ENCODE data around the gene ZBTB20. TPM values are rescaled to one million over a fixed set of nuclear protein-coding genes. Genes with fewer than 3 reads are reported as not detected.

ZBTB20 gene
- total and polyA plus RNA-seq, 2 donors from 2014 or later: 0.99 to 142 TPM

DNA sequence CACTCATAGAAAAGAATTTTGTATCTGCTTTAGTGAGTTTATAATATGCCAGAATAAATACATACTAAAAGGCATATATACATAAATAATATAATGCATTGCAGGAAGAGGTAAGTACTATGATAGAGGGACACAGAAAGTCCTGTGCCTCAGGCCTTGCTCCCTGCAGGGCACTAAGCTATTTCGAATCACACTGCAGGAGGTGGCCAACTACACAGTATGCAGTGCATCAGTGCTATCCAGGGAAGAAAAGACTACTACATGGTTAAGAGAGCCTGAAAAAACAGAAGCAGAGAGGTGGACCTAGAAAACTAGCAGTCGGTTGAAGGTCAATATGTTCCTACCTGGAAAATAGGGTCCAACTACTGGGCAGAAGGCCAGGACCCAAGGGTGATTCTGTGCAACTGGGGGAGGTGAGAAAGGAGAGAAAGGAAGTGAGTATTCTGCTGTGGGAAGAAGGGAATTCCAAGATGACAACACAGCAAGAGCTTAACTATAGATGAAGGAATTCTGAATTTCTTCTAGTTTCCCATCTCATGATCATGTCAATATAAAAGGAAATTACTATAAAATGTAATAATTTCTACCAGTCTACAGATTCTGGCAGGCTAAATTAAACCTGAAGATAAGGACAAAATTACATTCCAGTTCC lies 218.0 kb downstream of the ZBTB20 start:
- Histone ChIP-seq H3K4me1 (ENCODE audit: control insufficient read depth in 2 of 3, insufficient read depth in 2 of 3, low read depth in 1 of 3, low read length in 3 of 3) (peaks cover 0 to 3% (median 0%) of the 10 kb centered on the region in 3 donors), H3K27me3 (ENCODE audit: control insufficient read depth, insufficient read depth, low read length) (no peaks in the 10 kb centered on the region), H3K4me3 (ENCODE audit: low read length in 3 of 3) (no peak overlapping the region), H3K27ac (ENCODE audit: low read depth in 2 of 2, low read length in 2 of 2) (no peak overlapping the region), H3K36me3 (ENCODE audit: control insufficient read depth in 2 of 3, insufficient read depth in 3 of 3, low read length in 3 of 3) (peaks cover 0 to 2% (median 0%) of the 10 kb centered on the region in 3 donors), H3K9ac (ENCODE audit: low read length in 3 of 3) (no peak overlapping the region), H3K9me3 (ENCODE audit: control insufficient read depth in 2 of 3, insufficient read depth in 1 of 3, low read length in 3 of 3) (no peaks in the 10 kb centered on the region)
- no peak for DNase-seq
- intact Hi-C loops (cut with DNase I): no loop called here
- FAIRE-seq: no peak
- TF ChIP-seq, protein P1, sequence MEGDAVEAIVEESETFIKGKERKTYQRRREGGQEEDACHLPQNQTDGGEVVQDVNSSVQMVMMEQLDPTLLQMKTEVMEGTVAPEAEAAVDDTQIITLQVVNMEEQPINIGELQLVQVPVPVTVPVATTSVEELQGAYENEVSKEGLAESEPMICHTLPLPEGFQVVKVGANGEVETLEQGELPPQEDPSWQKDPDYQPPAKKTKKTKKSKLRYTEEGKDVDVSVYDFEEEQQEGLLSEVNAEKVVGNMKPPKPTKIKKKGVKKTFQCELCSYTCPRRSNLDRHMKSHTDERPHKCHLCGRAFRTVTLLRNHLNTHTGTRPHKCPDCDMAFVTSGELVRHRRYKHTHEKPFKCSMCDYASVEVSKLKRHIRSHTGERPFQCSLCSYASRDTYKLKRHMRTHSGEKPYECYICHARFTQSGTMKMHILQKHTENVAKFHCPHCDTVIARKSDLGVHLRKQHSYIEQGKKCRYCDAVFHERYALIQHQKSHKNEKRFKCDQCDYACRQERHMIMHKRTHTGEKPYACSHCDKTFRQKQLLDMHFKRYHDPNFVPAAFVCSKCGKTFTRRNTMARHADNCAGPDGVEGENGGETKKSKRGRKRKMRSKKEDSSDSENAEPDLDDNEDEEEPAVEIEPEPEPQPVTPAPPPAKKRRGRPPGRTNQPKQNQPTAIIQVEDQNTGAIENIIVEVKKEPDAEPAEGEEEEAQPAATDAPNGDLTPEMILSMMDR (IDR thresholded peaks at IDR 0.05; ENCODE audit: borderline replicate concordance, extremely low read depth, insufficient read depth): no peak

DNA sequence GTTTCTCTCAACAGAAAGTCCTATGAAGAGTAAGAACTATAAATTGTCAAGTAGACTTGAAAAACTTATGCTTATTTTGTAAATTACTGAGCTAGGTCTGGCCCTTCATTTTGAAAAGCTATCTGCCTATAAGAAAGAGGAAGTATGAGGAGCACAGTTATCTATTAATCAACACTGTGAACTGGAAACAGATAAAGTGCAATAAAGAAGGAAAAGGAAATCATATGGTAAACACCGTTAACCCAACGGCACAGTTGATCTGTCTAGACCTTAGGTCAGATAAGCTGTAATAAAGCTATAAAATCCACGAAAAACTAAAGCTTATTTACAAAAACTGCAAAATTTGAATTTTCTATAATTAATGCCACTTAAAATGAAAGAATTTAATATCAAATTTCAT lies 242.5 kb downstream of the ZBTB20 start:
- no peaks in the 10 kb centered on the region for H3K27me3 ChIP-seq (ENCODE audit: control insufficient read depth, insufficient read depth, low read length)
- no peak overlapping the region for H3K9ac ChIP-seq (ENCODE audit: low read length in 3 of 3)
- FAIRE-seq: no peak
- intact Hi-C loops (cut with DNase I): no loop called here
- H3K27ac ChIP-seq (ENCODE audit: low read depth in 2 of 2, low read length in 2 of 2): no peak overlapping the region
- H3K36me3 ChIP-seq (ENCODE audit: control insufficient read depth in 2 of 3, insufficient read depth in 3 of 3, low read length in 3 of 3): no peaks in the 10 kb centered on the region
- H3K4me1 ChIP-seq (ENCODE audit: control insufficient read depth in 2 of 3, insufficient read depth in 2 of 3, low read depth in 1 of 3, low read length in 3 of 3): peaks cover 4 to 27% (median 13%) of the 10 kb centered on the region in 3 donors
- no peaks in the 10 kb centered on the region for H3K9me3 ChIP-seq (ENCODE audit: control insufficient read depth in 2 of 3, insufficient read depth in 1 of 3, low read length in 3 of 3)
- no peak for DNase-seq
- TF ChIP-seq, protein P1 (IDR thresholded peaks at IDR 0.05; ENCODE audit: borderline replicate concordance, extremely low read depth, insufficient read depth): no peak
- no peak overlapping the region for H3K4me3 ChIP-seq (ENCODE audit: low read length in 3 of 3)

DNA sequence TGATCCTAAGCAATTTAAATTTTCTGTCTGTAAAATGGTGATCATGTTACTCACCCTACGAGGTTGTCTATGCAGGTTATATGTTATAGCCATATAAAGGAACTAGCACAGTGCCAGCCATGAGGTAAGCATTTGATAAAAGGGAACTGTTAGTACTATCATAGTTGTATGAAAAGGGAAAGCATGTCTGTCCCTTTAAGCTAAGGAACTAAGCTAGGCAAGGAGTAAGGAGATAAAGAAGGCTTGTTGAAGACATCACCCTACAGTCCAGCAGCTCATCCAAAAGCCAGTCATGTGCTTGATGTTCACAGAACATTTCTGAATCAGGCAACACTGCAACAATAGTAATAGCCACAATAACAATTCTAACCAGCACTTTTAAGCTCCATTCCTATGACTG lies 243.9 kb downstream of the ZBTB20 start:
- peak overlapping the region; percentile 65 to 74 for H3K27ac ChIP-seq (ENCODE audit: low read depth in 2 of 2, low read length in 2 of 2)
- peaks cover 4 to 33% (median 13%) of the 10 kb centered on the region in 3 donors for H3K4me1 ChIP-seq (ENCODE audit: control insufficient read depth in 2 of 3, insufficient read depth in 2 of 3, low read depth in 1 of 3, low read length in 3 of 3)
- intact Hi-C loops (cut with DNase I): no loop called here
- no peaks in the 10 kb centered on the region for H3K36me3 ChIP-seq (ENCODE audit: control insufficient read depth in 2 of 3, insufficient read depth in 3 of 3, low read length in 3 of 3)
- H3K9ac ChIP-seq (ENCODE audit: low read length in 3 of 3): peak overlapping the region in 1 of 3 donors; percentile 22
- H3K27me3 ChIP-seq (ENCODE audit: control insufficient read depth, insufficient read depth, low read length): no peaks in the 10 kb centered on the region
- TF ChIP-seq, protein P1 (IDR thresholded peaks at IDR 0.05; ENCODE audit: borderline replicate concordance, extremely low read depth, insufficient read depth): no peak
- no peak for DNase-seq
- no peak for FAIRE-seq
- H3K9me3 ChIP-seq (ENCODE audit: control insufficient read depth in 2 of 3, insufficient read depth in 1 of 3, low read length in 3 of 3): no peaks in the 10 kb centered on the region
- peak overlapping the region in 2 of 3 donors; percentile 16 to 36 for H3K4me3 ChIP-seq (ENCODE audit: low read length in 3 of 3)

All from kidney (tissue), 14 donors.